Posterior vena cava (tissue), 2 donors: ENCODE data around the gene PRPF6. TPM values are rescaled to one million over a fixed set of nuclear protein-coding genes. Genes with fewer than 3 reads are reported as not detected.
"Not testable (repeated sequence)": the region's sequence is repeated elsewhere in the genome, so short reads cannot be mapped to it uniquely, and the experiment has no call there.

Experiments
- DNase-seq: peaks from one replicate; pipeline ENCODE4 v3.0.0-alpha.2; 2020; ENCODE audit warnings: low spot score
- intact Hi-C, 2 donors: fragments of 100-400 bp; cut with DNase I; formaldehyde crosslinking; loops; one replicate each; pipeline versions ENCODE4 v1.14.1 to v1.14.2; 2022 to 2023
- total RNA-seq, 2 donors: library from RNA; stranded (reverse); fragmentation: NEBNext Ultra II Directional; extraction: Animal tissue kit (Norgen Biotek cat#: 25700); gene quantifications; one replicate each; pipeline ENCODE4 v1.2.1, GENCODE V29; 2021
- donor health status: DM: yes; HTN: yes; CAD: no.
- donor health status: DM: yes; HTN: yes; CAD: no.

The PRPF6 gene
- total RNA-seq, 2 donors from 2014 or later: 44.3 to 44.8 TPM

DNA sequence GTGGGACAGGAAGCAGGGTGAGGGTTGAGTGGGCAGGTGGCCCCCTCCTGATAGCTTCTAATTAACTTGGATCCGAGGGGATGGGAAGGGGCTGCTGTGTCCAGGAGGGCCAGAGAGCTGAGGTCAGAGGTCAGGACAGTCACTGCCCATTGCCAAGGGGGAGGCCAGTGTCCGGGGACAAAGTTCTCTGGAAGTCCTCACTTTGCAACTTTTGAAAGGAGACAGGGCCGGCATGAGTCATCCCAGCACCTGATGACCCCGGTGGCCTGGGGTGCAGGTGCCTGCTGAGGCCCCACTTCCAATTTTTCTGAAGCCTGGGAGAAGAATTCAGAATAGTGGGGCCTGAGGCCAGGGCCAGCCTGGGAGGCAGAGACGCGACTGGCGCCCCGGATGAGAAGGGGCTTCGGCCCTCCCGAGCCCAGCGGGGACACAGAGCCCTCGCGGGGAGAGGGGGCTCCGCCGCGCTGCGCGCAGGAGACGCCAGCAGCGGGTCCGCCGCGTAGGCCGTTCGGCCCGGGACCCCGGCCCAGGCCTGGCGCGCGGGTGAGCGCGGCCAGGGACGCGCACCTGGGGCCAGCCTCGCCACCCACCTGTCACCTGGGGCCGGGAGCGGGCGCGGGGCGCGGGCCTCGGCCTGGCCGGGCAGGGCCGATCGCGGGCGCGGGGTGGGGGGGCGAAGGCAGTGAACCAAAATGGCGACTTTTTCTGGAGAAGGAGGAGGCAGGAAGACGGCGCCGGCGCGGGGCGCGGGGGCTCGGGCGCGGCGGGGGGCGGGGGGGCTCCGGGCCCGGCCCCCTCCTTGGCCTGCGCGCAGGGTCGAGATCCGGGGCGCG, 11.8 kb upstream of the PRPF6 start:
- intact Hi-C loops: no loop called here
- peak; percentile 78 for DNase-seq

- DNase-seq: peak; percentile 82
- intact Hi-C loops: loop anchor here (5.0 to 10.0 kb wide), 4 partner anchors 63 to 433 kb away; partner anchors contain the start of gene PTK6 (in 1 of the 2)
These were observed 10.9 kb upstream of the PRPF6 start, which contains the start of gene ZNF512B for GRCh38 chr20:63969838-63970713. ZNF512B (minus strand) TSS chr20:63969930; CDS start chr20:63967950, 1,980 bp downstream.

DNA sequence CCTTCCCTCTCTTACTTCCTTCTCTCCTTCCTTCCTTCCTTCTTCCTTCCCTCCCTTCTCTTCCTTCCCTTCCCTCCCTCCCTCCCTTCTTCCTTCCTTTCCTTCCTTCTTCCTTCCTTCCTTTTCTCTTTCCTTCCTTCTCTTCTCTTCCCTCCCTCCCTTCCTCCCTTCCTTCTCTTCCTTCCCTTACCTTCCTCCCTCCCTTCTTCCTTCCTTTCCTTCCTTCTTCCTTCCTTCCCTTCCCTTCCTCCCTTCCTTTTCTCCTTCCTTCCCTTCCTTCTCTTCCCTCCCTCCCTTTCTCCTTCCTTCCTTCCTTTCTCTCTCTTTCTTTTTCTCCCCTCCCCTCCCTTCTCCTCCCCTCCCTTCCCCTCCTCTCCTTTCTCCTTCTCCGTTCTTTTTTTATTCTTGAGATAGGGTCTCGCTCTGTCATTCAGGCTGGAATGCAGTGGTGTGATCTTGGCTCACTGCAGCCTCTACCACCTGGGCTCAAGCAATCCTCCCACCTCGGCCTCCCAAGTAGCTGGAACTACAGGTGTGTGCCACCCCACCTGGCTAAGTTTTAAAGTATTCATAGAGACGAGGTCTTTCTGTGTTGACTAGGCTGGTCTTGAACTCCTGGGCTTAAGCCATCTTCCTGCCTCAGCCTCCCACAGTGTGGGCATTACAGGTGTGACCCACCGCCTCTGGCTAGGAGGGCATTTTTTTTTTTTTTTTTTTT, 10.1 kb upstream of the PRPF6 start:
- intact Hi-C loops: loop anchor here (5.0 to 10.0 kb wide), 4 partner anchors 64 to 434 kb away; partner anchors contain the start of gene PTK6 (in 1 of the 2)
- DNase-seq: peak; percentile 22

- DNase-seq: not testable (repeated sequence)
- intact Hi-C loops: loop anchor here (5.0 to 10.0 kb wide), 4 partner anchors 65 to 435 kb away; partner anchors contain the start of gene PTK6 (in 1 of the 2)
These were observed 9.0 kb upstream of the PRPF6 start for GRCh38 chr20:63971960-63972311.

GRCh38 chr20:63972312-63973159, 8.4 kb upstream of the PRPF6 start:
- peak; percentile 62 for DNase-seq
- intact Hi-C loops: loop anchor here (5.0 to 10.0 kb wide), 4 partner anchors 65 to 435 kb away; partner anchors contain the start of gene PTK6 (in 1 of the 2)

GRCh38 chr20:63973160-63973479, 7.8 kb upstream of the PRPF6 start:
- no peak for DNase-seq
- intact Hi-C loops: loop anchor here (5.0 to 10.0 kb wide), 4 partner anchors 66 to 436 kb away; partner anchors contain the start of gene PTK6 (in 1 of the 2)

- intact Hi-C loops: loop anchor here (5.0 to 10.0 kb wide), 4 partner anchors 67 to 437 kb away; partner anchors contain the start of gene PTK6 (in 1 of the 2)
- DNase-seq: peak; percentile 96
These were observed 7.1 kb upstream of the PRPF6 start for GRCh38 chr20:63973636-63974401.

DNA sequence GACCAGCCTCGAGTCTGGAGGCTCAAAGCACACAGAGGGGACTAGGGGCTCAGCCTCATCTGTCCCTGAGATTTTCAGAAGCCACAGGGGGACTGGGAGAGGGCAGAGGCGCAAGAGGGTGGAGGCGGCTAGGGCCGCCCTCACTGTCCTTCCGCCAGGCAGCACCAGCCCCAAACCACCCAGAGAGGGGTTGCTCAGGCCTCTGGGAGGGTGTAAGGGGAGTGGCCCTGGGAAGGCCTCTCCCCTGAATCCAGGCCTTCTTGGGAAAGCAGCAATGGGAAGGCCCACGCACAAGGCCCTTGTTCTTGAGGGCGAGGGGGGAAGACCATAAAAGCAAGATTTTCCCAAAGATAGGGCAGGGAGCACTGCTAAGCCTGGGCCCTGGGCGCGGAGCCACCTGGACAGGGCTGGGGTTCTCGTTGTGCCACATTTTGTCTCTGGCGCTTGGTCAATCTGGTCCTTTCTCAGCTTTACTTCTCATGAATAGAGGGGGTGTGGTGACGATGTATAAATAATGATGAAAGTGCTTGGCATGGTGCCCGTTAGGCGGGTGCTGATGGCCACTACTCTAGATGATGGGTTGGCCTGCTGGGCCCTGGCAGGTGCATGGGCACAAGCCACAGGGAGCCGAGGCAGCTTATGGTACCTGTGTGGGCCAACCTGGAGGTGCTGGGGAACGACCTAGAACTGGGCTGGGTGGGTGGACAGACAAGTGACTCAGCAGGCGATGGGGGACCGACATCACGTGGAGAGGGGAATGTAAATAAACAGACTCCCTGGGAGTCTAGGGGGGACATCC, 6.3 kb upstream of the PRPF6 start:
- peak; percentile 76 for DNase-seq
- intact Hi-C loops: loop anchor here (5.0 to 10.0 kb wide), 4 partner anchors 67 to 437 kb away; partner anchors contain the start of gene PTK6 (in 1 of the 2)

DNA sequence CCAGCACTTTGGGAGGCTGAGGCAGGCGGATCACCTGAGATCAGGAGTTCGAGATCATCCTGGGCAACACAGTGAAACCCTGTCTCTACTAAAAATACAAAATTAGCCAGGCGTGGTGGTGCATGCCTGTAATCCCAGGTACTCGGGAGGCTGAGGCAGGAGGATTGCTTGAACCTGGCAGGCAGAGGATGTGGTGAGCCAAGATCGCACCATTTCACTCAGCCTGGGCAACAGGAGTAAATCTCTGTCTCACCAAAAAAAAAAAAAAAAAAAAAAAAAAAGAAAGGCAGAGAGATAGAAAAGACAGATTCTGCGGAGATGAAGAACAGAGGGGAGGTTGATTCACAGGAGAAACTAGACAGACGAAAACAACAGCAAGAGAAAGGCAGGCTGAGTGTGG, 4.4 kb upstream of the PRPF6 start:
- intact Hi-C loops: loop anchor here (10.0 kb wide), 2 partner anchors 72 to 182 kb away; no protein-coding TSS in a partner anchor
- not testable (repeated sequence) for DNase-seq

GRCh38 chr20:63976980-63977738, 3.8 kb upstream of the PRPF6 start:
- intact Hi-C loops: loop anchor here (10.0 kb wide), 2 partner anchors 72 to 182 kb away; no protein-coding TSS in a partner anchor
- peak; percentile 78 for DNase-seq

GRCh38 chr20:63977739-63978276, 3.1 kb upstream of the PRPF6 start:
- intact Hi-C loops: loop anchor here (10.0 kb wide), 2 partner anchors 73 to 183 kb away; no protein-coding TSS in a partner anchor

DNA sequence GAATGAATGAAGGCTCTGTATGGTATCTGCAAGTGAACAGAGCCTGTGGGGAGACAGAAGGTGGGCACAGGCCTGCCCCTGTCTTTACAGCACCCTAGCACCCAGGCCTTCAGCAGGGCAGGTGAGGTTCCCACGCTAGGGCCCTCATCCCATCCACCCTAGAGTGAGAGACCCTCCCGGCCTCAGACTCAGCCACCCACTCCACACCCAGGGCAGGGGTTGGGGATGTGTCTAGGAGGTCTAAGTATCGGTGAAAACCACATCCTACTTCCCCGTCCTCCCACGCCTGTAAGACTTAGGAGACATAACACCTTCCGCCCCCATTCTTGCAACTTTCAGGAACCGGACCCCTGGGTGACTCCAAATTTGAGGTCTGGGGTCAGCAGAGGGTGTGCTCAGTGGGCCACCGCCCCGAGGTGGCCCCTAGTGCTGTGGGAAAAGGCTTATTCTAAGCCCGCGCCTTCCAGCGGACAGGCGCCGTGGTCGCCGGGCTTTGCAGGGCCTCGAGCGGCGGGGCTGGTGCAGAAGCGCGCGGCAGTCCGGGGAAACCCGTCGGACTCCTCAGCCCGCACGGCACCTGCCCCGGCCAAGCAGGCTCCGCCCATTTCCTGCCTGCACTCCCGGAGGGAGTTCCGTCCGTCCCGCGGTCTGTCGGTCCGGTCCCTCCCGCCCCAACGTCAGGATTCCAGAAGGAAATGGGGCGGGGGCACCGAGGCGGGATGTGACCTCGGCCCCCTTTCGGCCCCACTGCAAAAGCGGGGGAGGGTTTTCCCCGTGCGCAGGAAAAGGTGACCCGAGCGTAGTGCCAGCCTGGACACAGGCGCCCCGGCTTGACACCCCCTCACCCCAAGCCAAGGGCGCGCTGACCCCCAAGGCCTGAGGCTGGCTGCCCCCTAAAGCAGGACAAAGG, 2.4 kb upstream of the PRPF6 start:
- intact Hi-C loops: loop anchor here (10.0 kb wide), 2 partner anchors 74 to 184 kb away; no protein-coding TSS in a partner anchor

More at GRCh38 chr20:63977739-63978276, 3.1 kb upstream of the PRPF6 start:
- DNase-seq: no peak

DNA sequence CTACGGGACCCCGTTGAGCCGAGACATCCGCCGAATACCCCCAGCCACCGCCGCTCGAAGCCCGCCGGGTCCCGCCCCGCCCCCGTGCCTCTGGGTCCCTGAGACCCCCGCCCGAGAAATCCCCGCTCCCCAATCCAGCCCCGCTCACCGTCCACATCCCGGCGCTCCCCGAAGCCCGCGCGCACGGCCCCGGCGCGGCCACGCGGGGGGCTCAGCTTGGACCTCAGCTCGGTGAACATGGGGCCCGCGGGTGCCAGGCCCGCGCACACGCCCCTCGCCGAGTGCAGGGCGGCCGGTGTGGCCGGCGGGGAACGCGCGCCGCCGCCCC, 1.7 kb upstream of the PRPF6 start:
- DNase-seq: no peak
- intact Hi-C loops: loop anchor here (10.0 kb wide), 2 partner anchors 74 to 184 kb away; no protein-coding TSS in a partner anchor

More for the DNA sequence above, 2.4 kb upstream of the PRPF6 start:
- no peak for DNase-seq
